Measurements from ENCODE around the gene EQTN.

EQTN gene

GRCh38 chr9:27297050-27297449 lies at the start of gene EQTN:
EQTN (minus strand) TSS chr9:27297150; CDS start chr9:27297055, 95 bp downstream.
- no peak within 1 kb of the TSS for H3K27ac ChIP-seq (ENCODE audit: low read depth, low read length)
- TF ChIP-seq CTCF (IDR thresholded peaks at IDR 0.05; ENCODE audit: insufficient read depth, low read length, poor library complexity, severe bottlenecking) (no peak), EZH2phosphoT487 (conservative IDR thresholded peaks at IDR 0.05; ENCODE audit: low read length) (no peak)

GRCh38 chr9:27344776-27345175 lies 47.8 kb upstream of the EQTN start:
- Histone ChIP-seq H3F3A (ENCODE audit: insufficient read depth) (no peaks in the 10 kb centered on the region), H3K27me3 (ENCODE audit: low read length) (no peaks in the 10 kb centered on the region), H3K27ac (ENCODE audit: low read depth, low read length) (no peak overlapping the region), H2AFZ (ENCODE audit: low read depth, low read length, severe bottlenecking) (no peak overlapping the region), H3K36me3 (ENCODE audit: low read length) (no peaks in the 10 kb centered on the region), H4K20me1 (ENCODE audit: low read depth, low read length) (no peaks in the 10 kb centered on the region), H3K9me2 (replicated peaks; ENCODE audit: insufficient read depth, low read length) (no peaks in the 10 kb centered on the region), H3K9me3 (ENCODE audit: insufficient read depth, low read length) (no peaks in the 10 kb centered on the region), H3K4me2 (ENCODE audit: low read depth, low read length, poor library complexity, severe bottlenecking) (no peak overlapping the region), H3K4me3 (ENCODE audit: insufficient read depth, low read length, poor library complexity, severe bottlenecking) (no peak overlapping the region), H3K9ac (ENCODE audit: low read length) (no peak overlapping the region), H3K79me2 (ENCODE audit: insufficient read depth, low read length) (no peaks in the 10 kb centered on the region)
- TF ChIP-seq EZH2phosphoT487 (conservative IDR thresholded peaks at IDR 0.05; ENCODE audit: low read length) (no peak), CTCF (IDR thresholded peaks at IDR 0.05; ENCODE audit: insufficient read depth, low read length, poor library complexity, severe bottlenecking) (no peak)

More at GRCh38 chr9:27297050-27297449, at the start of gene EQTN:
- H3F3A ChIP-seq (ENCODE audit: insufficient read depth), result no peaks in the 10 kb centered on the region
- H3K9ac ChIP-seq (ENCODE audit: low read length), result no peak within 1 kb of the TSS
- H3K27me3 ChIP-seq (ENCODE audit: low read length), result no peaks in the 10 kb centered on the region
- H3K9me3 ChIP-seq (ENCODE audit: insufficient read depth, low read length), result no peaks in the 10 kb centered on the region
- H3K4me2 ChIP-seq (ENCODE audit: low read depth, low read length, poor library complexity, severe bottlenecking), result no peak within 1 kb of the TSS
- no peak within 1 kb of the TSS for H3K4me3 ChIP-seq (ENCODE audit: insufficient read depth, low read length, poor library complexity, severe bottlenecking)
- H2AFZ ChIP-seq (ENCODE audit: low read depth, low read length, severe bottlenecking), result no peak within 1 kb of the TSS
- no peaks in the 10 kb centered on the region for H3K36me3 ChIP-seq (ENCODE audit: low read length)
- no peaks in the 10 kb centered on the region for H4K20me1 ChIP-seq (ENCODE audit: low read depth, low read length)
- no peaks in the 10 kb centered on the region for H3K9me2 ChIP-seq (replicated peaks; ENCODE audit: insufficient read depth, low read length)
- no peaks in the 10 kb centered on the region for H3K79me2 ChIP-seq (ENCODE audit: insufficient read depth, low read length)

- Histone ChIP-seq H3K36me3 (ENCODE audit: low read length) (no peaks in the 10 kb centered on the region), H2AFZ (ENCODE audit: low read depth, low read length, severe bottlenecking) (no peak overlapping the region), H3K27me3 (ENCODE audit: low read length) (no peaks in the 10 kb centered on the region), H3K4me3 (ENCODE audit: insufficient read depth, low read length, poor library complexity, severe bottlenecking) (no peak overlapping the region), H3K79me2 (ENCODE audit: insufficient read depth, low read length) (no peaks in the 10 kb centered on the region), H4K20me1 (ENCODE audit: low read depth, low read length) (no peaks in the 10 kb centered on the region), H3F3A (ENCODE audit: insufficient read depth) (no peaks in the 10 kb centered on the region), H3K9me3 (ENCODE audit: insufficient read depth, low read length) (no peaks in the 10 kb centered on the region), H3K9me2 (replicated peaks; ENCODE audit: insufficient read depth, low read length) (no peaks in the 10 kb centered on the region), H3K9ac (ENCODE audit: low read length) (no peak overlapping the region), H3K4me2 (ENCODE audit: low read depth, low read length, poor library complexity, severe bottlenecking) (no peak overlapping the region), H3K27ac (ENCODE audit: low read depth, low read length) (no peak overlapping the region)
- TF ChIP-seq EZH2phosphoT487 (conservative IDR thresholded peaks at IDR 0.05; ENCODE audit: low read length) (no peak), CTCF (IDR thresholded peaks at IDR 0.05; ENCODE audit: insufficient read depth, low read length, poor library complexity, severe bottlenecking) (no peak)
These were observed 44.8 kb upstream of the EQTN start for GRCh38 chr9:27341545-27342294.

All from SU-DHL-6 (cell line).